ENCODE data around the gene UBB.

DNA sequence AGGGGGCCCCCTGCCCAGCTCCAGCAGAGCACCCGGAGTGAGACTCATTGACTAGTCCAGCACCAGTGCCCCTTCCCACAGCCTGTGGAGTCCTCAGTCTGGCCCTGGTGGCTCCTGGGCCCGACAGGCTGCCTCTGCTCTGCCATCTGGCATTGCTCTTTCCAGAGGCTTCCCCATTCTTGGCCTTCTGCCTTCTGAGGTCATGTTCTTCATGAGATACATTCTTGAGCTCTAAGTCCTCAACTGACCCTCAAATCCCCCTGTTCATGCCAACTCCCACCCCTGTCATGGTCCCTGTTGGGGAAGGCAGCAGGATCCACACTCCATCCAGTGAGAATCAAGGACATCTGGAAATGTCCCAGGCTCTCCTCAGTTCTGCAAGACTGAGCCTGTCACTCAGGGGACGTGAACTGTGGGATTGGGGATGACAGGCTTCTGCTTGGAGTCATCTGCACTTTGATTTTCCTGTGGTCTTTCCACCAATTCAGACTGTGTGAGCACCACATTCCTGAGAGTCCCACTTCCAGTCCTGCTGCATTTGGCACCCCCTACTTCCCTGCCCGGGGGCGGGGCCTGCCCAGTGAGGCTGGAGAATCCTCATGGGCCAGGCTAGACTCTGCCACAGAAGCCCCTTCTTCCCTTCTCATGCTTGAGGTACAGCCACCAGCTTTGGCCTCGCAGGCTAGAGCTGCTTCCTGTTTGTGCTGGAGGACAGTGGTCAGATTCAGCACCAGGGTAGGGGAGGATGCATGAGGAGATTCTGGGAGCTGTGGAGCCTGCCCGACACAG lies 37.2 kb downstream of the UBB start:
- TF ChIP-seq, protein P1, sequence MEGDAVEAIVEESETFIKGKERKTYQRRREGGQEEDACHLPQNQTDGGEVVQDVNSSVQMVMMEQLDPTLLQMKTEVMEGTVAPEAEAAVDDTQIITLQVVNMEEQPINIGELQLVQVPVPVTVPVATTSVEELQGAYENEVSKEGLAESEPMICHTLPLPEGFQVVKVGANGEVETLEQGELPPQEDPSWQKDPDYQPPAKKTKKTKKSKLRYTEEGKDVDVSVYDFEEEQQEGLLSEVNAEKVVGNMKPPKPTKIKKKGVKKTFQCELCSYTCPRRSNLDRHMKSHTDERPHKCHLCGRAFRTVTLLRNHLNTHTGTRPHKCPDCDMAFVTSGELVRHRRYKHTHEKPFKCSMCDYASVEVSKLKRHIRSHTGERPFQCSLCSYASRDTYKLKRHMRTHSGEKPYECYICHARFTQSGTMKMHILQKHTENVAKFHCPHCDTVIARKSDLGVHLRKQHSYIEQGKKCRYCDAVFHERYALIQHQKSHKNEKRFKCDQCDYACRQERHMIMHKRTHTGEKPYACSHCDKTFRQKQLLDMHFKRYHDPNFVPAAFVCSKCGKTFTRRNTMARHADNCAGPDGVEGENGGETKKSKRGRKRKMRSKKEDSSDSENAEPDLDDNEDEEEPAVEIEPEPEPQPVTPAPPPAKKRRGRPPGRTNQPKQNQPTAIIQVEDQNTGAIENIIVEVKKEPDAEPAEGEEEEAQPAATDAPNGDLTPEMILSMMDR (IDR thresholded peaks at IDR 0.05; ENCODE audit: low read depth, low read length) = no peak
- no peak for TF ChIP-seq POLR2A (IDR thresholded peaks at IDR 0.05; ENCODE audit: extremely low read depth, insufficient read length)
